ENCODE results near the gene TBL2. TPM values are rescaled to one million over a fixed set of nuclear protein-coding genes. Genes with fewer than 3 reads are reported as not detected.

Gene TBL2
- total RNA-seq, 2 experiments from 2014 or later = 36.9 to 47.9 TPM

DNA sequence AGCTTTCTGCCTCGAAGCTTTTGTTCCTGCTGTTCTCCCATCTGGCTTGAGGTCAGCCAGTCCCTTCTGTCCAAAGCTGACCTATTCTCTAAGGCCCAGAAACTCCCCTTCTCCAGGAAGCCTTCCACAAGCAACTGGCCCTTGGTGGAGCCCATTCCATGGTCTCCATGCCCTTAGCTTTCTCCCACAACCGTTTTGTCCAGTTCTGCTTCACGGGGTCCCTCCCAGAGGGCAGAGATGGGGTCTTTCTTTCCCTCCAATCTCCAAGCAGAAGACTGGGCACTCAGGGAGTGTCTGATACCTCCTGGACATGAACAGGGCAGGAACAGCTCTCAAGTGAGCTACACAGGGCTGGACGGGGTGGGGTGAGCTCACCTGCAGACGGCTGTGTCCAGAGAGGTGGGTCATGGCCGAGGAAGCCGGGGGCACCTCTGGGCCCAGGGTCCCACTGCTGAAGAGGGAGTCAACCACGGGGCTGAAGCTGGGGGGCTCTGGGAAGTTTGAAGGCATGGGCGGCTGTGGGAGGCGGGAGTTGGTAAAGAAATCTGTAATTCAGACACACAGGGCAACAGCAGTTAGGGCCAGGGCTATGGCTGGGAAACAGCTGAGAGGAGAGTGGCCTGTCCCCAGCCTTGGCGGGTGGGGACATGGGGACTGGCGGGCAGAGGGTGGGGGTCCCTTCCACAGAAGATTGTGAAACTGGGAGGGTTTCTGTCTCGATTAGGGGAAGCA is 20.9 kb upstream of the TBL2 start:
- DNase-seq (ENCODE audit: low spot score) = no peak
- Histone ChIP-seq H3K4me2 (ENCODE audit: low read length) (no peak overlapping the region), H3K79me2 (ENCODE audit: insufficient read depth, low read depth, low read length) (no peaks in the 10 kb centered on the region), H4K20me1 (ENCODE audit: insufficient read depth, low read length) (no peaks in the 10 kb centered on the region), H3K9me3 (ENCODE audit: low read length) (no peaks in the 10 kb centered on the region), H2AFZ (ENCODE audit: low read length) (no peak overlapping the region), H3K9me2 (ENCODE audit: insufficient read depth, low read length) (no peaks in the 10 kb centered on the region), H3K27ac (ENCODE audit: low read depth, low read length, poor library complexity, severe bottlenecking) (no peak overlapping the region), H3K4me1 (ENCODE audit: insufficient read depth, low read length, poor library complexity, severe bottlenecking) (no peaks in the 10 kb centered on the region), H3K36me3 (ENCODE audit: insufficient read depth, low read length) (no peaks in the 10 kb centered on the region), H3K4me3 (ENCODE audit: low read depth, low read length, poor library complexity, severe bottlenecking) (no peak overlapping the region)
- no TSS peak for BruUV-seq (replicated peaks)
- TF ChIP-seq EZH2phosphoT487 (IDR thresholded peaks at IDR 0.05; ENCODE audit: borderline replicate concordance, low read depth, low read length) = no peak
- TF ChIP-seq, protein P1, sequence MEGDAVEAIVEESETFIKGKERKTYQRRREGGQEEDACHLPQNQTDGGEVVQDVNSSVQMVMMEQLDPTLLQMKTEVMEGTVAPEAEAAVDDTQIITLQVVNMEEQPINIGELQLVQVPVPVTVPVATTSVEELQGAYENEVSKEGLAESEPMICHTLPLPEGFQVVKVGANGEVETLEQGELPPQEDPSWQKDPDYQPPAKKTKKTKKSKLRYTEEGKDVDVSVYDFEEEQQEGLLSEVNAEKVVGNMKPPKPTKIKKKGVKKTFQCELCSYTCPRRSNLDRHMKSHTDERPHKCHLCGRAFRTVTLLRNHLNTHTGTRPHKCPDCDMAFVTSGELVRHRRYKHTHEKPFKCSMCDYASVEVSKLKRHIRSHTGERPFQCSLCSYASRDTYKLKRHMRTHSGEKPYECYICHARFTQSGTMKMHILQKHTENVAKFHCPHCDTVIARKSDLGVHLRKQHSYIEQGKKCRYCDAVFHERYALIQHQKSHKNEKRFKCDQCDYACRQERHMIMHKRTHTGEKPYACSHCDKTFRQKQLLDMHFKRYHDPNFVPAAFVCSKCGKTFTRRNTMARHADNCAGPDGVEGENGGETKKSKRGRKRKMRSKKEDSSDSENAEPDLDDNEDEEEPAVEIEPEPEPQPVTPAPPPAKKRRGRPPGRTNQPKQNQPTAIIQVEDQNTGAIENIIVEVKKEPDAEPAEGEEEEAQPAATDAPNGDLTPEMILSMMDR (conservative IDR thresholded peaks at IDR 0.05; ENCODE audit: low read length) = no peak
- intact Hi-C loops (cut with micrococcal nuclease; ENCODE audit: unreplicated experiment) = no loop called here
- POLR2A ChIA-PET = interaction anchor here (1.3 kb wide), 1 partner anchor 77 kb away, joined by 3 read pairs; the partner anchor contains the start of gene BAZ1B
- CTCF ChIA-PET (ENCODE audit: unreplicated experiment) = no interaction called here

DNA sequence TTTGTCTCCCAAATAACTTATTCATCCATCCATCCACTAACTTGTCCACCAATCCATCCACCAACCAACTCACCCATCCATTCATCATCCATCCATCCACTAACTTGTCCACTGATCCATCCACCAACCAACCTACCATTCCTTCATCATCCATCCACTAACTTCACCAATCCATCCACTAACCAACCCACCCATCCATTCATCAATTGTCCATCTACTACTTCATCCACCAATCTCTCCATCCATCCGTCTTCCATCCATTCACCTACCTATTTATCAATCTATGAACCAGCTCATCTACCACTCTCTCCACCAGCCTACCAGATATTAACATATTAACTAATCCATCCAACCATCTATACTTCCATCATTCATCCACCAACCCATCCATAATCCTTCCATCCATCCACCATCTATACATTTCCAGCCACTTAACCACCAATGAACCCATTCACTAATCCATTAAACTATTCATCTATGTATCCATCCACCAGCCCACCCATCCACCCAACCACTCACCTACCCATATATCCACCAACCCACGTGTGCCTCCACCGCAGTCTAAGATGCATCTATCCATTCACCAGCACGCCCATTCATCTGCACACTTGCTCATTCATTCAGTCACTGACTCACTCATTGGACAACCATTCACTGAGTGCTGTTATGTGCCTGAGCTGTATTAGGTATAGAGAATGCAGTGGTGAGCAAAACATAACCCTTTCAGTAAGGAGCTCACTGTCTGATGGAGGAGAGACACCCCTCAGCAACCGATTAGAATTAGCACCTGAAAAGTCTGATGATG is 19.8 kb upstream of the TBL2 start:
- Histone ChIP-seq H4K20me1 (ENCODE audit: insufficient read depth, low read length) (no peaks in the 10 kb centered on the region), H3K9me2 (ENCODE audit: insufficient read depth, low read length) (no peaks in the 10 kb centered on the region), H3K4me2 (ENCODE audit: low read length) (no peak overlapping the region), H3K9me3 (ENCODE audit: low read length) (no peaks in the 10 kb centered on the region), H3K36me3 (ENCODE audit: insufficient read depth, low read length) (no peaks in the 10 kb centered on the region), H3K4me3 (ENCODE audit: low read depth, low read length, poor library complexity, severe bottlenecking) (no peak overlapping the region), H3K4me1 (ENCODE audit: insufficient read depth, low read length, poor library complexity, severe bottlenecking) (no peaks in the 10 kb centered on the region), H3K79me2 (ENCODE audit: insufficient read depth, low read depth, low read length) (no peaks in the 10 kb centered on the region), H2AFZ (ENCODE audit: low read length) (no peak overlapping the region), H3K27ac (ENCODE audit: low read depth, low read length, poor library complexity, severe bottlenecking) (no peak overlapping the region)
- POLR2A ChIA-PET = interaction anchor here (0.5 to 1.3 kb wide), 3 partner anchors 39 to 799 kb away, joined by 3 to 8 read pairs (median 4); partner anchors contain the start of gene BAZ1B
- BruUV-seq (replicated peaks) = no TSS peak
- TF ChIP-seq, protein P1 (conservative IDR thresholded peaks at IDR 0.05; ENCODE audit: low read length) = no peak
- TF ChIP-seq EZH2phosphoT487 (IDR thresholded peaks at IDR 0.05; ENCODE audit: borderline replicate concordance, low read depth, low read length) = no peak
- CTCF ChIA-PET (ENCODE audit: unreplicated experiment) = interaction anchor here (0.6 kb wide), 1 partner anchor 137 kb away, joined by 4 read pairs; no protein-coding TSS in a partner anchor
- intact Hi-C loops (cut with micrococcal nuclease; ENCODE audit: unreplicated experiment) = no loop called here
- no peak for DNase-seq (ENCODE audit: low spot score)

Measured in OCI-LY7 (cell line).